ENCODE results near the gene SYNDIG1.

The SYNDIG1 gene

DNA sequence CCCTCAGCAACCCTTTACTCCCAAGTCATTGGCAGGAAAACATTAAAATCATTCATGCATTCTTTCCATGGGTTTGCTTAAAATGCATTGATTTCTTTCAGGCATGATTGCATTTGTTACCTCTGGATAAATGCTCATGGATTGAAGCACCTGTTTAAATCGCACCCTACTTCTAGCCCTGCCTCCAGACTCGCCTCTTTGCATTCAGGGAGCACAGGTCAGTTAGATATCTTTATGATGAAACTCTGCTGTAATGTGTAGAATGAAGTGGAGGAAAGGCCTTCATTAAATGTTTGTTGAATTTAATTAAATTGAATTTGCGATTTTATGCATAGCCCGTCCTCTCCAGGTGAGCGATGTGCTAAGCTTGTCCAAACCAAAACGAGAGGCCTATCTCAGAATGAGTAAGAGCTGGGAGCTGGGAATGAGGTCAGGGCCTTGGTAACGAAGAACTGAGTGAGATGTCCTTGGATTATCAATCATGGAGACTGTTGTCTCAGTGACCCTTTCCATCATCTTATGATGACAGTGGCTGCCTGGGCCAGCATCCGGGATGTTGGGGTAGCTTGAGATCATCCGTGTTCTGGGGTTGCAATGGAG is 210.1 kb downstream of the SYNDIG1 start:
- no peak for DNase-seq

DNA sequence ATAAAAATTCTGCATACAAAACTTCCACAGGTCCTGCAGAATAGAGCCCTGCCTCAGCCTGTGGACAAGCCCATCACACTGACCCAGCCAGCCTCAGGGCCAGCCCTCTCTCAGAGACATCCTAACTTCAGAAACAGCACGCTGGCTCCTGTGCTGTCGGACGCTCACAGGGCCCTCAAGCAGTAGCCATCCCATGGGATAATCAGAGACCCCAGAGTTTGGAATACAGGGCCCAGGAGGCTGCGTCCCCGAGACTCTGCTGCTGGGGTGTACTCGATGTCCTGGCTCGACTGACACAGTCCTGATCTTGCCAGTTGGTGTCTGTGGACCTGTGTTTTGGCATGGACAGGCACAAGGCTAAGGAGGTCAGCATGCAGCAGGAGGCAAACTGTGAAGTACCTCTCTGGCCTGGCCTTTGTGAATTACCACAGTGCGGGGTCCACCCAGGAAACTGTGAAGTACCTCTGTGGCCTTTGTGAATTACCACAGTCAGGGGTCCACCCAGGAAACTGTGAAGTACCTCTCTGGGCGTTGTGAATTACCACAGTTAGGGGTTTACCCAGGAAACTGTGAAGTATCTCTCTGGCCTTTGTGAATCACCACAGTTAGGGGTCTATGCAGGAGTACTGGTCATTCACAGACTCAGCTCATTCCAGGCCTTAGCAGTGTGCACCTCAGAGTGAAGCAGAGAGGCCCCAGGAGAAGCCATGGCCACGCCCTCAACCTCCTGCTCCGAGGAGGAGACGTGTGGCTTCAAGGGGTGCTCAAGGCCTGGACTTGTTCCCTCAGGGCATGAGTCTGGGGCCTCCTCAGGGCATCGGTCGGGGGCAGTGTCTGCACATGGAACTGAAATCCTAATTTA is 212.4 kb downstream of the SYNDIG1 start:
- DNase-seq = no peak

DNA sequence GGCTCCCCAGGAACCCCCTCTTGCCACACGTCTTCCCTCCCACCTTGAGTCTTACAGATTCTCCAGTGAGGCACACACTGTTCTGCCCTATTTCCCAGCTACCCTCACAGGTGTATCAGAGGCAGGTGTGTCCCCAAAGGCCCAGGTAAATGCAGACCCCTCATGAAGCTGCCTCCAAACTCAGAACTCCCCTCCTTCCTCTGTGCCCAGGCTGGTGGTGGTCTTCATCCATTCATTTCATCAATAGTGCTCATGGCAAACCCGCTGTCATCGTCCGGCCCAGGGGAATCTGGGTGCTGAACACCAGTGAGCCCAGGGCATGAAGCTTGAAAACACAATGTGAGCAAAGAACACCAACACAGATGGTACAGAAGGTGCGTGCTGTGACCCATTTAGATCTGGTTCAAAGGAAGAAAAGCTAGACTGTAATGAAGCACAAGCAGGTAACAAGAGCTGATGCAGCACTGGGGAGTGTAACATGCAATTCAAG is 213.1 kb downstream of the SYNDIG1 start:
- no peak for DNase-seq

DNA sequence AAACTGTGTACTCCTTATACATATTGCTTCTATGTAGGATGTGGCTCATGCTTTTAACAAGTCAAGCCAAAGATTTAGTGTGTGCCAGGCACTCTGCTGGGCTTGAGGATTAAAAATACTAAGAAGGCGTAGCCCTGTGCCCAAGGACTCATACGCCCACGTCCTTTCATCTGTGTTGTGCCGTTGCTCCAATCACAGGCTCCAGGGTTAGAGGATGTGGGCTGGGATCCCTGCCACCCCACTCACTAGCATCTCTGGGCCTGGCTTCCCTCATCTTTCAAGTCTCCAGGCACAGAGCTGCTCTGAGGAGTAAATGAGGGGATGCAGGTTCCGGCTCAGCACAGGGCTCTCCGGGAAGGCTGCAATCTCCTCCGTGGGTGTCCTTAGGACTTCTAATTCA is 214.2 kb downstream of the SYNDIG1 start:
- DNase-seq = no peak

DNA sequence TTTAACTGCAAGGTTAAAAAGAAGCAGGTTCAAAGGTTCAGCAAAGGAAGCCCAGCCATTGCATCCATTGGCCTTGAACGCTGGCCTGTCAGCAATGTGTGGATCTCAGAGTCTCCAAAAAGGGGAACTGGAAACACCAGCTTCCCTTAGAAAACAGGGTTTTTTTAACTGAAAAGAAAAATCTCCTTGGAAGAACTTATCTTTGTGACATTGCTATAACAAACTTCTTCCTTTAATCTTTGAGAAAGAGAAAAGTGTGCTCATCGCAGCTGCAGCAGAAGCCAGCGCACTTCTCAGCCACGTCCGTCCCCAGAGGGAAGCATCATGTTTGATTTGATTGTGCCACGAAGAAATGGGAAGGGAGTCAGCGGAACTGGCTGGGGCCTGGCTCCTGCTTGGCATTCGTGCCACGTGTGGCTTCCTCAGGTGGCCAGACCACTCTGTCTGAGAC is 215.0 kb downstream of the SYNDIG1 start:
- no peak for DNase-seq

DNA sequence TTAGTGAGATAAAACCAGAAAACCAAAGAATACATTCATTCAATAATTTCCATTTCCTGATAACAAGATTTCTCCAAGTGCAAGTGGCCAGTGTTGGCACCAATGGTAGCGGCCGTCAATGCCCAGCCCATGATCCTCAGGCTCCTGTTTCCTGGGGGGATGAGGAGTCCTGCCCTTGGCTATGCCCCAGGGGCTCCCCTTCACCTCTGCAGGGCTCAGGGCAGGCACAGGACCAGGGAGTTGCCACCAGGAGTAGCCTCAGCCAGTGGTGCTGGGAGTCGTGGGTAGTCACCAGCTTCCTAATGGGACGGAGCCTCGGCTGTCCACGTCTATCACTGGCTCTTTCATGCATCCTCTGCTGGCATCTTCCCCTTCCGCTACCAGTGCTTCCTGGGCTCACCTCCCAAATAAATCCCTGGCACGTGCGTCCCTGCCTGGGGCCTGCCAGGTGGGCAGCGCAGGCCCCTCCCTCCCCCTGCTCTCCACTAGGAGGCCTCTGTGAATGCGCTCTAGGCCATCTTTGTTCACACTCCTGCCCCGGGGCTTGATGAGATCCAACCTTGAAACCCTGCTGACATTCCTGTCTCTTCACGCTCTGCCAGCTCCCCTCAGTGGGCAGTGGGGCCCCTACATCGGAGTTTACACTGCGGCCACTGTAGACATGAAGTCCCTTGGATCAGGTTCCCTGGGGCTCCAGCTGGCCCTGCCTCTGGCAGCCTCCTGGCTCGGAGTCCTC is 215.7 kb downstream of the SYNDIG1 start:
- no peak for DNase-seq

DNA sequence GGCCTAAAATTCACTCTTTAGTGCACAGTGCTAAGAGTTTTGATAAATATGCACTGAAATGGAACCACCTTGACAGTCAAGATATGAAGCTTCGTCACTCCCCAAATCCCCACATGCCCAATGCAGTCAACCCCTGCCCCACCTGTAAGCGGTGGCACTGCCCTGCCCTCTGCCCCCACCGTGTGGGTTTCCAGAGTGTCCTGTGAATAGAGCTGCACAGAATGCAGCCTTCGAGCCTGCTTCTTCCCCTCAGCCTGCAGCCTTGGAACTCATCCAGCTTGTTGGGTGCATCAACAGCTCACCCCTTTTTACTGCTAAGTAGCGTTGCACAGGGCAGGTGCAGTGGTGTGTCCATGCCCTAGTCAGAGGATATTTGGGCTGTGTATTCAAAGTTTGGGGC is 216.3 kb downstream of the SYNDIG1 start:
- no peak for DNase-seq

DNA sequence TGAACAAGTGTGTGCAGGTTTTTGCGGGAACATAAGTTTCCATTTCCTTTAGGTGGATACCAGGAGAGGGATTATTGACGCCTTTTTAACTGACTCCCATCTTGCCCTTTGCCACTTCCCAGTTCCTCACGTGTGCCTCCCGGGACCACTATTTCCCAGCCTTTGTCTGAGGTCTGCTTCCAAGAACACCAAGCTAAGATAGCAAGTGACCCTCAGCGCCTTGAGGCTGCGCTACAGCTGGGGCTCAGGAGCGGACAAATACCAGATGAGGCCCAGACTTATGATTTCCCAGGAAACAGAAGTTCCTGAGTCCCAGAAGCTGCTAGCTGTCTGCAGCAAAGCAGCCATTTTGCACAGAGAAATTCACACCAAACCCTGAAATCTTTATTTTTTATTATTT is 216.7 kb downstream of the SYNDIG1 start:
- DNase-seq = no peak

DNA sequence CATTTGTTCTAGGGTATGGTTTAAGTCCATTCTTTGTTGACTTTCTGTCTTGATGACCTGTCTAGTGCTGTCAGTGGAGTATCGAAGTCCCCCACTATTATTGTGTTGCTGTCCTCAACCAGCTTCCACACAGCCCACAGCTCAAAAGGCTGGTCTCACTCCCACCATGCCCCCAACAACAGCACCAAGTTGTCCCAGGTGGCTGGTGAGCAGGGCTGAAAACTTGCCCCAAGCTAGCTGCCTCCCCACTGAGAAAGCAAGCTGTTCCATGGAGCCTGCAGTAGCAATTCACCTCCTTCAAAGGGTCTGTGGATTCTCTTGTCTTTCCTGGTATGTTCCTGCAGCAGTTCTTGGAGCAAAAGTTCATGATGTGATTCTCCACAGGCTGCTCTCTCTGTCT is 221.0 kb downstream of the SYNDIG1 start:
- DNase-seq = no peak

DNA sequence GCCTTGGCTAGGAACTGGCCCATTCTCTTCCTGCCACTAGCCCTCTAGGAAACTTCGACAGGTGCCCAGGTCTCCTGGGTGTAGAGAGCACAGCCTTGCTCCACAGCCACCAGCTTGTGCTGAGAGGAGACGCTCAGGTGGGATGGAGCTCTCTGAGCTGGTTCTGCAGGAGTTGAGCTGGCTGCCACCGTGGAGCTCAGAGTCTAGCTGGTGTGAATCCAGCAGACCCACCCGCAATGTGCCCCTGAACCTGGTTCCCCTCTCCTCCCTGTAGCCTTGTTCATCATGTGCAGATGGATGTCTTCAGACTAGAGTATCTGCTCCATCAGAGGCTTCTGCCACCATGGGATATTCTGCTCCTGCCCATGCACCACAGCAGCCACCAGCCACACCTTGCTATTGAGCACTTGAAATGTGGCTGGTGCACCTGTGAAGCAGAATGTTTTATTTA is 222.5 kb downstream of the SYNDIG1 start:
- DNase-seq = no peak

DNA sequence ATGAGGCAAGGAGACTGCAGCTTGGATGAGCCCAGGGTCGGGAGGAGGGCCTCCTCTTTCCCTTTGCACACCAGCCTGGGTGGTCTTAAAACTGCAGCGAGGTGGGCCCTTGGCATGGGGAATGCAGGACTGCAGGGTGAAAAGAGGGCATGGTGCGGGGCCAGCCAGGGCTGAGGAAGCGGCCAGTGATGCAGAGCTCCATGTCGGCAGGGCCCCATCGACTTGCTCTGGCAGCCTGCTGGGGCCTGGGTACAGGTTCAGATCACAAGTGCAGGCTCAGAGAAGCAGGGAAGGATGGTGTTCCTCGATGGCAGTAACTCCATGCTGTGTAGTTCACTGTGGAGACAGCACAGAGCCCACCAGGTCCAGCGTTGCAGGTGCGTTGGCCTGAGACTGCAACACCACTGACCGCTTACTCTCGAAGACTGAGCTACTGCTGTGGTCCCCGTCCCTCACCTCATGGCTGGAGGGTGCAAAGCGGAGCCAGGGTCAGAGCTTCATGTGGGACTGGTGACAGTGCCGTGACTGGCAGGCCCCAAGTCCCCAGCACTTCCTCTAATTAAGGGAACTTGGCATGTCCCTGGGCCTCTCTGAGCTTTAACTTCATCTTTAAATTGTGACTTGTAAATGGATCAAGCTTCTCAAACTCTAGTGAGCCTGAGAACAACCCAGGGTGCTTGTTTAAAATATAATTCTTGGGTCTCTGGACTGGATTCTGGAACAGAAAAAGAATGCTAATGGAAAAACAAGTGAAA is 223.2 kb downstream of the SYNDIG1 start:
- no peak for DNase-seq

DNA sequence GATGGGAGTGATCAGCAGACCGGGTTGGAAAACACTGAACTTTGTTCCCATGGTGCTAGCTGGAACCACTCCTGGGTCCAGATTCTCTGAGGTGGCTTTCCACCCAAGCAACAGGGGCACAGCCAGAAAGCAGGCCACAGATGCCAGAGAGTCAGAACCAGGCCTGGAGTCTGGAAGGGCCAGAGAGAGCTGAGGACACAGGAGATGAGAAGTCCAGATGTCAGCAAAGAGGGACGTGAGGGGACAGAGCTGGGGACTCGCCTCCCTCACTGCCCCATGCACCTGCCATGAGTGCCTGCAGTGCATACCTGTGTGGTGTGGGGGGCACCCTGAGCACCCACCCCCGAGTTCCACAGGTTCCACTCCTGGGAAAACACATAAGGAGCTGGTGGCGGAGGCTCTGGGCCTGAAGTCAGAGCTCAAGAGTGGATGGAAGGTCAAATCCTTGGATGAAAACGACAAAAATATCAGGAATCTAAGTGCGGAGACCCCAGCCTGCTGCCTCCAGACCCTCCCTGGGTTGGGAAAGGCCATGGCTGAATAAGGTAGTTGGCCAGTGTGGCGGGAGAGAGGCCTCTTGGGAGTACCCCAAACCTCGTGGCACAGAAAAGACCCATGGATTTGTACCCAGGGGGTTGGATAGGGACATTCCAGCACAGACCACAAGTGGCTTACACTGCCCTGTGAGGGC is 224.2 kb downstream of the SYNDIG1 start:
- no peak for DNase-seq

DNA sequence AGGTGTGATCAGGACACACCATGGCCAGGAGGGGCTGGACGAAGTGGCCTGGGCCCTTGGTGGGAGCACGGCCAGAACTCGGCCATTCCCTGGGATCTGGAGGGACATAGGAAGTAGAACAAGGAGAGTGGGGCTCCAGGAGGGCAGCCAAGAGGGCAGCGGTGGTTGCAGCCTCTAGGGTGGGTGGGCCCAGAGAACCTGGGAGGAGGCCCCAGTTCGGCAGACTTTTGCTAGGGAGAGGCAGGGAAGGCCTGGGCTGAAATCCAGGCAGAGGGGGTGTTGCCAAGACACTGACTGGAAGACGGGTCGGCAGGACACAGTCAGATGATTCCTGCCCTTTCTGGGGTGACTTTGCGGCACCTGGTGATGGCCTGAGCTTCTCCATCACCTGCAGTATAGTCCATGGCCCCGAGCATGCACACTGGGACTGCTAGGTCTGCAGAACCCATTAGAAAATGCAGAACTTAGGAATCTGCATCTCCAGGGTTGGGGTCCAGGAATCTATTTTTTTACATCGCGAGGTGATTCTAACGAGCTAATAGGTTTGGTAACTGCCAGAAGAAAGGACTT is 224.8 kb downstream of the SYNDIG1 start:
- no peak for DNase-seq

DNA sequence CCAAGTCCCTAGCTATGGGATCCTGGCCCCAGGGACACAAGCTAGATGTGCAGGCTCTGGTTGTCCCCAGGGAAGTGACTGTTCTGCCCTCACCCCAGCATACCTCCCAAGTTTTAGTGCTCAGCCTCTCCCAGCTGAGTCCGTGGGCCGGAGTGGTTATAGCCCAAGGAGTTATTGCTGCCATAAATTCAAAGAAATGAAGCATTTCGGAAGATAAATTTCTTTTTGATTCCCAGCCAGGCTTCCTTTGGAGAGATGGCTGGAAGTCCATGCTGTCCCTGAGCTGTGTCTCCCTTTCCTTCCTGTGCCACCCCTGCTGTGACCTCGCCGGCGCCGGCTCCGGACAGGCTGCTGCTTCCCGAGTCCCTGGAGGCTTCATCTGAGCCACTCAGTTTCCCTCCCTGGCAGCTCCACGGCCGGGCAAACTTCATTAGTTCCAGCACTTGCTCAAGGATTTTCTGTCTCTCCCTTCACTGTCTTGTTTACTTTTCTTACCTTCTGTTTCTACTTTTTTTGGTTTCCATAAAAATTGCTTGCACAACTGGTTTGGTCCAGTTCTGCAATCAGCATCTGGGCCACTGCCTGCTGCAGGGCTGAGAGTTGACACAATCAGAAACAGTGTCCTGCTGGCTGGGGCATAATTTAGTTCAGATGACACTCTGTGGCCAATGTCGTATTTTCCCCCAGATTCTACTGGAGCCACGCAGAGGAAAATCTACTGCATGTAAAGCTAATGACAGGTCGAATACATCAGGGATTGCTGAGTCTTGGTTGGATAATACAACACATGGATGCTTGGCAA is 225.5 kb downstream of the SYNDIG1 start:
- no peak for DNase-seq

DNA sequence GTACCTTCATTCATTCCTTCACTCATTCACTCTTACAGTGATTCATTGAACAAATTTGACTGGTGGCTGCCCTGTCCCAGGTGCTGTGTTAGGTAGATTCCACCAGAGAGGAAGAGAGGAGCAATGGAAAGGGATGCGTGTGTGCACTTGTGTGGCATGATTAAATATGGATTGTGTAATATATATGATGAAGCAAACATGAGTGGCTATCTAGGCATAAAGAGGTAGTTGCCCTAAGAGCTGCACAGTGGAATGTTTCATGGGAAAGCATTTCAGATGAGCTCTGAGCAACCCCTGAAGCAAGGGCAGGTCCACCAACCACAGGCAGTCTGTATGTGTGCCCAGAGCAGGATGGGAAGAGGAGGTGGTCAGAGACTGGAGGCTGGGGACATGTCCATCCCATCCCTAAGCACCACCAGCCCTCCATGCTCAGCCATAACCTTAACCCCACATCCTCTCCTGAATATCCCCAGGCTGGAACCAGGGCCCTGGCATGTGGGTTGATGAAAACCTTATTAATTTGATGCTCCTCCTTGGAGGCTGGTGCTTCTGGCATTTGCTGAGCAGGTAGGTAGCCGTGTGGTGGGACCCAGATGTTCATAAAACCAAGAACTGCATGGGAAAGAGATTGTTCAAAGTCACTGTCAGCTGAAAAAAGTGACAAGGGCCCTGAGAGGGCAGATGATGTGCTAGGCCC is 226.2 kb downstream of the SYNDIG1 start:
- no peak for DNase-seq

DNA sequence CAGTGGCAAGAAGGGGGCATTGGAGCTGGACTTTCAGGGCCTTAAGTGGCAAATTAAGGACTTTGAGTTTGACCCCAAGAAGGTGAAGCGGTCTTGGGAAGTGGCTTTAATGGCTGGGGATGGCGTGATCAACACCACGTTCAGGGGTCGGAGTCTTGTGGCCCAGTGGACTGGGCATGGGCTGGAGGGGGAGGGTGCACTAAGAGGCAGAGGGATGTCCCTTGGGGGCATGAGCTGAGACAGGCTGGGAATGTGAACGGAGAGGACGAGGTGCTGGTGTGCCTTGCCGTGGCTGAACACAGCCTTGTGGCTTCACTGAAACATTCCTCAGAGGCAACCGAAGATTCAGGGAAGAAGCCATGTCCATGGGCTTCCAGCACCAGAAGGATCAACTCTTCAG is 227.0 kb downstream of the SYNDIG1 start:
- no peak for DNase-seq

DNA sequence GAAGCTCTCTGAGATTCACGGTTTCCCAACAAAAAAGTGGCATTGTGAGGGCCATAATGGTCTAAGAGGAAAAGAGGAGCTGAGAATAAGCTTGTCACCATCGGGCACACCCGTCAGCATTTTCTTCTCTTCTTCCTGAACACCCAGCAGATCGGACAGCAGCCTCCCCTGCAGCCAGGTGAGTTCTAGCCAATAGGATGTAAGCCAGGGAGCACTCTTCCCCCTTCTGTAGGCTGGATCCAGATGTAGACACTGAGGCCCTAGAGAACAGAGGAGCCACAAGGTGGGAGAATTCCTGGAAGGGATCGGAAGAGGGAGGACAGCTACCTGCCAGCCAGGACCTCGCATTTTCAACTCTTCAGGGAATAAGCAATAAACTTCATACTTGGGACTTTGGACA is 228.0 kb downstream of the SYNDIG1 start:
- DNase-seq = no peak

DNA sequence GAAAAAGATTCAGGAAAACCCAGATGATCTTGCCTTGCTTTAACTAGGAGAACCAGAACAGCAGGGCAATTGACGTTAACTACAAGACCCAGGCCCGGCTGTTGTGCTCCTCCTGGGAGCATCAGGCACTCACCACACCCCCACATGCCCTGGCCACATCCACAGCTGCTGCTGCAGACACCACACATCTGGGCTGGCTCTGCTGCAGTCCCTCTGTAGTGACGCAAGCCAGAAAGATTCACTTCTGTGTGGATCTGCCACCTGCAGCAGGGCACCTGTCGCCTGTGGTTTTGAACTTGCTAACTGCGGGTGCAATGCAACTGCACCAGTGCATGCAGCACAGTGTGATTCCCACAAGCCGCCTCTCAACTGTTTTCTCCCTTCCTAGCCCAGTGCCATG is 228.8 kb downstream of the SYNDIG1 start:
- no peak for DNase-seq

DNA sequence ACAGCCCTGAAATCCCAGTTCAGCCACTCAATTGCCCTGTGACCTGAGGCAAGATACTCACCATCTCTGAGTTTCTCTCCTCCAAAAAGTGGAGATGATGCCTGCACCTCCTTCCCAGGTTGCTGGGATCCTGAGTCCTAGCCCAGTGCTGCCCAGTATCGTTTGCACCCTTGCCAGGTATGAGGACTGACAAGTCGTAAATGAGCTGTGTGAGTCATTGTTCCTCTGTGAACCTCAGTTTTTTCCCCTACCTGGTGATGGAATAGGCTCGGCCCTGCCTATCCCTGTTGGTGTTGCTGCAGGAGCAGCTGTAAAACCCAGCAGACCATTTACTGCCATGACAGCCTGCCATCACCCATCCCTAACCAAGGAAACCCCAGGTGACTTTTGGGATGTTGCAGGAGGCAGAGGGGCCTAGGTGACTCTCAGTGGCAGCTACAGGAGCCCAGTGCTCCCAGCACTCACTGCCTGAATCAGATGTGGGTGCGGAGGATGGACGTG is 229.3 kb downstream of the SYNDIG1 start:
- no peak for DNase-seq
